ENCODE measurements around the gene EPHB1. TPM values are rescaled to one million over a fixed set of nuclear protein-coding genes. Genes with fewer than 3 reads are reported as not detected.

EPHB1 gene
- 0.36 and 1.5 TPM in 2 replicates for total RNA-seq

GRCh38 chr3:134794950-134795745 is at the start of gene EPHB1:
Gene EPHB1, plus strand, starts transcription at chr3:134795260.
- Histone ChIP-seq H3K27ac (ENCODE audit: low read depth, low read length) (no peak within 1 kb of the TSS), H3K79me2 (ENCODE audit: insufficient read depth, low read length) (no peaks in the 10 kb centered on the region), H3K9me3 (ENCODE audit: low read depth, low read length) (no peaks in the 10 kb centered on the region), H4K20me1 (ENCODE audit: insufficient read depth, low read length) (peaks cover 2% of the 10 kb centered on the region), H3K27me3 (ENCODE audit: insufficient read depth, low read length) (peaks cover 26% of the 10 kb centered on the region), H3K4me2 (ENCODE audit: insufficient read depth, low read length) (peak within 1 kb of the TSS; percentile 92), H3K4me3 (ENCODE audit: insufficient read depth, low read length) (peak within 1 kb of the TSS; percentile 75), H3K36me3 (ENCODE audit: insufficient read depth, low read length) (no peaks in the 10 kb centered on the region), H3K4me1 (ENCODE audit: insufficient read depth, low read length) (peaks cover 12% of the 10 kb centered on the region), H2AFZ (ENCODE audit: low read length) (peak within 1 kb of the TSS; percentile 84)
- TF ChIP-seq CTCF (IDR thresholded peaks at IDR 0.05; ENCODE audit: extremely low read depth, low read depth, low read length): peak; percentile 84
- DNase-seq (ENCODE audit: insufficient read length, low spot score, missing footprints): peak; percentile 97

- H2AFZ ChIP-seq (ENCODE audit: low read length): no peak overlapping the region
Measured at GRCh38 chr3:134748698-134749097, 46.4 kb upstream of the EPHB1 start.

GRCh38 chr3:134749174-134749573 is 45.9 kb upstream of the EPHB1 start:
- Histone ChIP-seq H3K79me2 (ENCODE audit: insufficient read depth, low read length) (no peaks in the 10 kb centered on the region), H2AFZ (ENCODE audit: low read length) (no peak overlapping the region), H3K4me3 (ENCODE audit: insufficient read depth, low read length) (no peak overlapping the region), H3K27me3 (ENCODE audit: insufficient read depth, low read length) (no peaks in the 10 kb centered on the region), H4K20me1 (ENCODE audit: insufficient read depth, low read length) (no peaks in the 10 kb centered on the region), H3K36me3 (ENCODE audit: insufficient read depth, low read length) (no peaks in the 10 kb centered on the region), H3K9me3 (ENCODE audit: low read depth, low read length) (no peaks in the 10 kb centered on the region), H3K4me2 (ENCODE audit: insufficient read depth, low read length) (no peak overlapping the region), H3K4me1 (ENCODE audit: insufficient read depth, low read length) (peaks cover 10% of the 10 kb centered on the region), H3K27ac (ENCODE audit: low read depth, low read length) (no peak overlapping the region)
- DNase-seq (ENCODE audit: insufficient read length, low spot score, missing footprints): no peak
- no peak for TF ChIP-seq CTCF (IDR thresholded peaks at IDR 0.05; ENCODE audit: extremely low read depth, low read depth, low read length)

More at GRCh38 chr3:134748698-134749097, 46.4 kb upstream of the EPHB1 start:
- no peaks in the 10 kb centered on the region for H3K27me3 ChIP-seq (ENCODE audit: insufficient read depth, low read length)
- no peak overlapping the region for H3K4me3 ChIP-seq (ENCODE audit: insufficient read depth, low read length)
- no peaks in the 10 kb centered on the region for H3K79me2 ChIP-seq (ENCODE audit: insufficient read depth, low read length)
- no peak for DNase-seq (ENCODE audit: insufficient read length, low spot score, missing footprints)
- no peak for TF ChIP-seq CTCF (IDR thresholded peaks at IDR 0.05; ENCODE audit: extremely low read depth, low read depth, low read length)
- no peaks in the 10 kb centered on the region for H3K36me3 ChIP-seq (ENCODE audit: insufficient read depth, low read length)
- no peaks in the 10 kb centered on the region for H3K9me3 ChIP-seq (ENCODE audit: low read depth, low read length)
- H4K20me1 ChIP-seq (ENCODE audit: insufficient read depth, low read length): no peaks in the 10 kb centered on the region
- no peak overlapping the region for H3K4me2 ChIP-seq (ENCODE audit: insufficient read depth, low read length)
- H3K4me1 ChIP-seq (ENCODE audit: insufficient read depth, low read length): peaks cover 10% of the 10 kb centered on the region
- no peak overlapping the region for H3K27ac ChIP-seq (ENCODE audit: low read depth, low read length)

- H3K4me1 ChIP-seq (ENCODE audit: insufficient read depth, low read length): peaks cover 10% of the 10 kb centered on the region
- H3K79me2 ChIP-seq (ENCODE audit: insufficient read depth, low read length): no peaks in the 10 kb centered on the region
- DNase-seq (ENCODE audit: insufficient read length, low spot score, missing footprints): no peak
- no peak overlapping the region for H3K4me3 ChIP-seq (ENCODE audit: insufficient read depth, low read length)
- no peaks in the 10 kb centered on the region for H4K20me1 ChIP-seq (ENCODE audit: insufficient read depth, low read length)
- TF ChIP-seq CTCF (IDR thresholded peaks at IDR 0.05; ENCODE audit: extremely low read depth, low read depth, low read length): no peak
- no peak overlapping the region for H3K27ac ChIP-seq (ENCODE audit: low read depth, low read length)
- H3K36me3 ChIP-seq (ENCODE audit: insufficient read depth, low read length): no peaks in the 10 kb centered on the region
- H2AFZ ChIP-seq (ENCODE audit: low read length): no peak overlapping the region
- no peaks in the 10 kb centered on the region for H3K9me3 ChIP-seq (ENCODE audit: low read depth, low read length)
- H3K27me3 ChIP-seq (ENCODE audit: insufficient read depth, low read length): no peaks in the 10 kb centered on the region
- no peak overlapping the region for H3K4me2 ChIP-seq (ENCODE audit: insufficient read depth, low read length)
Measured at GRCh38 chr3:134749802-134750553, 45.1 kb upstream of the EPHB1 start.

Measured in osteoblast (primary cell).